HG03439 (cell line): ENCODE measurements around the gene RCAN1.

Experiments used
- ATAC-seq: cut with Tn5 transposase; IDR thresholded peaks from one replicate; pipeline ENCODE4 v1.9.1; 2021; ENCODE audit warnings: mild to moderate bottlenecking, moderate library complexity; ENCODE audit not compliant: unreplicated experiment

RCAN1 gene

GRCh38 chr21:34544032-34544496 lies 70.8 kb downstream of the RCAN1 start:
- ATAC-seq = no peak

- ATAC-seq = no peak
These were observed 71.9 kb downstream of the RCAN1 start for GRCh38 chr21:34543017-34543416.

GRCh38 chr21:34540206-34540605 lies 74.7 kb downstream of the RCAN1 start:
- no peak for ATAC-seq

GRCh38 chr21:34537838-34538237 lies 77.1 kb downstream of the RCAN1 start:
- ATAC-seq = no peak

- ATAC-seq = no peak
These were observed 78.1 kb downstream of the RCAN1 start for GRCh38 chr21:34536820-34537219.

GRCh38 chr21:34536311-34536710 lies 78.6 kb downstream of the RCAN1 start:
- ATAC-seq = no peak

GRCh38 chr21:34535886-34536285 lies 79.0 kb downstream of the RCAN1 start:
- no peak for ATAC-seq

- ATAC-seq = no peak
These were observed 80.4 kb downstream of the RCAN1 start for GRCh38 chr21:34534522-34534921.

GRCh38 chr21:34533938-34534337 lies 81.0 kb downstream of the RCAN1 start:
- ATAC-seq = no peak

- no peak for ATAC-seq
These were observed 83.5 kb downstream of the RCAN1 start for GRCh38 chr21:34531399-34531798.

GRCh38 chr21:34530261-34530660 lies 84.7 kb downstream of the RCAN1 start:
- ATAC-seq = no peak

GRCh38 chr21:34528131-34528561 lies 86.8 kb downstream of the RCAN1 start:
- ATAC-seq = no peak

GRCh38 chr21:34526618-34527290 lies 88.2 kb downstream of the RCAN1 start:
- ATAC-seq = no peak

GRCh38 chr21:34526241-34526617 lies 88.7 kb downstream of the RCAN1 start:
- ATAC-seq = no peak

GRCh38 chr21:34524646-34525601 lies 90.0 kb downstream of the RCAN1 start:
- no peak for ATAC-seq

GRCh38 chr21:34523019-34523555 lies 91.8 kb downstream of the RCAN1 start:
- ATAC-seq = no peak

- ATAC-seq = no peak
These were observed 92.6 kb downstream of the RCAN1 start for GRCh38 chr21:34522284-34522683.

- ATAC-seq = no peak
These were observed 93.4 kb downstream of the RCAN1 start for GRCh38 chr21:34521561-34521960.

GRCh38 chr21:34520764-34521508 lies 94.0 kb downstream of the RCAN1 start:
- ATAC-seq = no peak

GRCh38 chr21:34520281-34520680 lies 94.6 kb downstream of the RCAN1 start:
- no peak for ATAC-seq

GRCh38 chr21:34519694-34520093 lies 95.2 kb downstream of the RCAN1 start:
- no peak for ATAC-seq
